T-helper 17 cell (primary cell): ENCODE results near the gene VTN. TPM values are rescaled to one million over a fixed set of nuclear protein-coding genes. Genes with fewer than 3 reads are reported as not detected.

Experiments used
- ATAC-seq: fragments of 150-1000 bp; cut with Tn5 transposase; 2 replicates; pipeline ENCODE4 v1.10.0; 2021; ENCODE audit warnings: mild to moderate bottlenecking, moderate library complexity
- DNase-seq, 3 donors: peaks; one replicate each; pipeline versions ENCODE4 v3.0.0 to v3.0.0-alpha.2; 2020 to 2021
- H3K9me3 ChIP-seq: one replicate; pipeline ENCODE4 v1.7.0; 2013; ENCODE audit warnings: low read length, mild to moderate bottlenecking; ENCODE audit not compliant: control insufficient read depth, poor library complexity, severe bottlenecking
- H3K27ac Mint-ChIP-seq: one replicate; pipeline ENCODE4 v1.8.0; 2022; ENCODE audit warnings: mild to moderate bottlenecking, moderate library complexity, mixed read lengths
- H3K27me3 Mint-ChIP-seq: one replicate; pipeline ENCODE4 v1.8.0; 2022; ENCODE audit warnings: mixed read lengths
- H3K36me3 Mint-ChIP-seq: one replicate; pipeline ENCODE4 v1.8.0; 2022; ENCODE audit warnings: low read depth, mixed read lengths
- H3K4me1 Mint-ChIP-seq: one replicate; pipeline ENCODE4 v1.8.0; 2022; ENCODE audit warnings: mild to moderate bottlenecking, mixed read lengths
- H3K4me3 Mint-ChIP-seq: one replicate; pipeline ENCODE4 v1.8.0; 2022; ENCODE audit warnings: mild to moderate bottlenecking, moderate library complexity, mixed read lengths
- total RNA-seq, 4 donors: library from RNA in 2 of 4; stranded (reverse) in 2 of 4; gene quantifications; one replicate each; pipeline ENCODE4 v1.2.3 and lab custom pipeline; 2022 to 2026

The VTN gene
- total RNA-seq, 2 donors from 2014 or later, result 0.90 TPM; not detected in 1

- Mint-ChIP-seq H3K36me3 (no peaks in the 10 kb centered on the region), H3K27me3 (no peaks in the 10 kb centered on the region), H3K4me3 (no peak overlapping the region), H3K27ac (no peak overlapping the region), H3K4me1 (peaks cover 2% of the 10 kb centered on the region)
- H3K9me3 ChIP-seq, result no peaks in the 10 kb centered on the region
- no peak for DNase-seq
- no peak for ATAC-seq
Observed at GRCh38 chr17:28326114-28326513, 44.0 kb downstream of the VTN start.

GRCh38 chr17:28325211-28325610 lies 44.9 kb downstream of the VTN start:
- no peaks in the 10 kb centered on the region for H3K9me3 ChIP-seq
- no peak for DNase-seq
- ATAC-seq, result no peak
- peaks cover 4% of the 10 kb centered on the region for H3K4me1 Mint-ChIP-seq
- no peak overlapping the region for H3K27ac Mint-ChIP-seq
- H3K27me3 Mint-ChIP-seq, result no peaks in the 10 kb centered on the region
- no peak overlapping the region for H3K4me3 Mint-ChIP-seq
- H3K36me3 Mint-ChIP-seq, result no peaks in the 10 kb centered on the region

GRCh38 chr17:28324781-28325180 lies 45.3 kb downstream of the VTN start:
- ATAC-seq (no peak), DNase-seq (no peak)
- H3K36me3 Mint-ChIP-seq, result no peaks in the 10 kb centered on the region
- no peak overlapping the region for H3K4me3 Mint-ChIP-seq
- no peaks in the 10 kb centered on the region for H3K9me3 ChIP-seq
- no peak overlapping the region for H3K27ac Mint-ChIP-seq
- no peaks in the 10 kb centered on the region for H3K27me3 Mint-ChIP-seq
- peaks cover 8% of the 10 kb centered on the region for H3K4me1 Mint-ChIP-seq

- no peak for ATAC-seq
- Mint-ChIP-seq H3K27me3 (no peaks in the 10 kb centered on the region), H3K27ac (no peak overlapping the region), H3K36me3 (no peaks in the 10 kb centered on the region), H3K4me3 (no peak overlapping the region), H3K4me1 (peaks cover 12% of the 10 kb centered on the region)
- DNase-seq, result no peak
- no peaks in the 10 kb centered on the region for H3K9me3 ChIP-seq
Observed at GRCh38 chr17:28324267-28324745, 45.8 kb downstream of the VTN start.

- Mint-ChIP-seq H3K4me1 (peaks cover 19% of the 10 kb centered on the region), H3K27me3 (peaks cover 6% of the 10 kb centered on the region), H3K4me3 (peak overlapping the region; percentile 90), H3K36me3 (no peaks in the 10 kb centered on the region), H3K27ac (peak overlapping the region; percentile 77)
- no peaks in the 10 kb centered on the region for H3K9me3 ChIP-seq
- DNase-seq, result no peak
- ATAC-seq, result no peak
Observed at GRCh38 chr17:28320215-28321061, 49.7 kb downstream of the VTN start.

GRCh38 chr17:28319598-28319935 lies 50.5 kb downstream of the VTN start:
- Mint-ChIP-seq H3K27me3 (peaks cover 6% of the 10 kb centered on the region), H3K4me1 (peaks cover 19% of the 10 kb centered on the region), H3K4me3 (peak overlapping the region; percentile 90), H3K36me3 (no peaks in the 10 kb centered on the region), H3K27ac (peak overlapping the region; percentile 77)
- ATAC-seq (no peak), DNase-seq (no peak)
- H3K9me3 ChIP-seq, result no peaks in the 10 kb centered on the region

- H3K4me1 Mint-ChIP-seq, result peaks cover 19% of the 10 kb centered on the region
- H3K27me3 Mint-ChIP-seq, result peaks cover 6% of the 10 kb centered on the region
- H3K9me3 ChIP-seq, result no peaks in the 10 kb centered on the region
- peak; percentile 99 for ATAC-seq
- no peaks in the 10 kb centered on the region for H3K36me3 Mint-ChIP-seq
- peak within 1 kb of the TSS; percentile 77 for H3K27ac Mint-ChIP-seq
- H3K4me3 Mint-ChIP-seq, result peak within 1 kb of the TSS; percentile 90
- DNase-seq, result peak; percentile 88 to 90 (median 88)
Observed at GRCh38 chr17:28318759-28319597, 51.1 kb downstream of the VTN start, which contains the start of gene TMEM97. TSS of gene TMEM97 (plus strand) at chr17:28319200. CDS start at chr17:28319240, 40 bp downstream.

GRCh38 chr17:28317966-28318758 lies 51.9 kb downstream of the VTN start:
- Mint-ChIP-seq H3K36me3 (no peaks in the 10 kb centered on the region), H3K4me3 (peak overlapping the region; percentile 90), H3K4me1 (peaks cover 19% of the 10 kb centered on the region), H3K27me3 (peaks cover 6% of the 10 kb centered on the region), H3K27ac (peak overlapping the region; percentile 77)
- H3K9me3 ChIP-seq, result no peaks in the 10 kb centered on the region
- ATAC-seq, result no peak
- DNase-seq, result no peak

Other genes starting within 250 kb of the VTN start
- gene TMEM97, start 51.1 kb downstream of the VTN start, total RNA-seq, result 1 to 10 TPM; 2.1 to 4.0 TPM
- 10 to 100 TPM; 60.6 to 64.6 TPM for gene IFT20, start 34.8 kb downstream of the VTN start, total RNA-seq
- 10 to 100 TPM in 1 of 2 donors, 1 to 10 TPM in 1; 8.8 to 14.0 TPM for gene TNFAIP1, start 34.5 kb downstream of the VTN start, total RNA-seq
- 10 to 100 TPM; 24.6 to 30.7 TPM for gene POLDIP2, start 12.8 kb downstream of the VTN start, total RNA-seq
- gene SEBOX, start 5.1 kb downstream of the VTN start, total RNA-seq, result not detected
- gene SARM1, start 1.4 kb upstream of the VTN start, total RNA-seq, result 10 to 100 TPM; 24.4 to 26.1 TPM
- gene SLC46A1, start 35.9 kb upstream of the VTN start, total RNA-seq, result under 1 TPM; 0.50 to 0.99 TPM
- gene SLC13A2, start 103.3 kb upstream of the VTN start, total RNA-seq, result not detected
- not detected for gene FOXN1, start 136.0 kb upstream of the VTN start, total RNA-seq
- gene UNC119, start 182.3 kb upstream of the VTN start, total RNA-seq, result 10 to 100 TPM; 87.2 to 91.9 TPM
- gene PIGS, start 201.2 kb upstream of the VTN start, total RNA-seq, result 10 to 100 TPM; 44.5 to 50.9 TPM
- gene ALDOC, start 206.6 kb upstream of the VTN start, total RNA-seq, result 10 to 100 TPM; 16.7 to 24.5 TPM
- gene SPAG5, start 228.7 kb upstream of the VTN start, total RNA-seq, result 10 to 100 TPM; 19.2 to 31.5 TPM
- 1 to 10 TPM; 8.1 to 8.8 TPM for gene RSKR, start 243.9 kb upstream of the VTN start, total RNA-seq